IPS-18a (cell line): ENCODE data around the gene POMP.

Experiments
- H3K27ac ChIP-seq: one replicate; pipeline ENCODE4 v1.5.1; 2013; ENCODE audit warnings: low read length
- H3K27me3 ChIP-seq: one replicate; pipeline ENCODE4 v1.6.1; 2013; ENCODE audit warnings: mild to moderate bottlenecking, low read length; ENCODE audit not compliant: control insufficient read depth, insufficient read depth
- H3K36me3 ChIP-seq: one replicate; pipeline ENCODE4 v1.6.1; 2013; ENCODE audit warnings: low read depth, low read length; ENCODE audit not compliant: control insufficient read depth
- H3K4me1 ChIP-seq: one replicate; pipeline ENCODE4 v1.6.1; 2013; ENCODE audit warnings: low read depth, low read length; ENCODE audit not compliant: control insufficient read depth
- H3K4me3 ChIP-seq: one replicate; pipeline ENCODE4 v1.5.1; 2013; ENCODE audit warnings: low read length
- H3K9ac ChIP-seq: one replicate; pipeline ENCODE4 v1.6.1; 2013; ENCODE audit warnings: mild to moderate bottlenecking, low read length, moderate library complexity
- H3K9me3 ChIP-seq: one replicate; pipeline ENCODE4 v1.6.1; 2013; ENCODE audit warnings: low read depth, low read length; ENCODE audit not compliant: control insufficient read depth

Gene POMP

GRCh38 chr13:28725046-28725610, 66.2 kb downstream of the POMP start:
- no peaks in the 10 kb centered on the region for H3K4me1 ChIP-seq
- H3K9me3 ChIP-seq, result no peaks in the 10 kb centered on the region
- H3K27me3 ChIP-seq, result peaks cover under 1% of the 10 kb centered on the region
- H3K36me3 ChIP-seq, result no peaks in the 10 kb centered on the region
- no peak overlapping the region for H3K27ac ChIP-seq
- no peak overlapping the region for H3K4me3 ChIP-seq
- H3K9ac ChIP-seq, result no peak overlapping the region
